Activated CD4-positive, alpha-beta T cell treated with anti-CD3 and anti-CD28 coated beads, Interleukin-2, Interleukin-6, amounts not matched to agents 100 ng/mL and 50 ng/mL, durations not matched to agents 16 hours and 8 hours (primary cell): ENCODE measurements around the gene MIB2.
"Not testable (repeated sequence)": the region's sequence is repeated elsewhere in the genome, so short reads cannot be mapped to it uniquely, and the experiment has no call there.

Experiments used
- DNase-seq: peaks from one replicate; pipeline ENCODE4 v3.0.0-alpha.2; 2020

MIB2 gene

GRCh38 chr1:1658583-1659549 is 43.6 kb downstream of the MIB2 start, which contains the start of gene CDK11B:
Gene CDK11B, minus strand, starts transcription at chr1:1659004. Its CDS starts 1,519 bp downstream, at chr1:1657485.
- peak; percentile 96 for DNase-seq

GRCh38 chr1:1662392-1662791 is 47.1 kb downstream of the MIB2 start:
- not testable (repeated sequence) for DNase-seq

- DNase-seq, result not testable (repeated sequence)
Observed at GRCh38 chr1:1662830-1663560, 47.7 kb downstream of the MIB2 start.

- DNase-seq, result not testable (repeated sequence)
Observed at GRCh38 chr1:1664318-1664717, 49.0 kb downstream of the MIB2 start.

GRCh38 chr1:1664941-1665814 is 49.9 kb downstream of the MIB2 start:
- DNase-seq, result no peak

- DNase-seq, result peak; percentile 36
Observed at GRCh38 chr1:1665815-1666251, 50.5 kb downstream of the MIB2 start.

- no peak for DNase-seq
Observed at GRCh38 chr1:1666526-1666925, 51.2 kb downstream of the MIB2 start.

- DNase-seq, result no peak
Observed at GRCh38 chr1:1669468-1670440, 54.5 kb downstream of the MIB2 start.

GRCh38 chr1:1670866-1671265 is 55.6 kb downstream of the MIB2 start:
- no peak for DNase-seq

GRCh38 chr1:1671365-1672119 is 56.2 kb downstream of the MIB2 start:
- DNase-seq, result no peak

GRCh38 chr1:1672181-1672965 is 57.1 kb downstream of the MIB2 start:
- DNase-seq, result no peak

- DNase-seq, result not testable (repeated sequence)
Observed at GRCh38 chr1:1674806-1675205, 59.5 kb downstream of the MIB2 start.

- DNase-seq, result not testable (repeated sequence)
Observed at GRCh38 chr1:1675218-1675617, 59.9 kb downstream of the MIB2 start.

GRCh38 chr1:1676087-1676486 is 60.8 kb downstream of the MIB2 start:
- DNase-seq, result not testable (repeated sequence)

GRCh38 chr1:1677718-1678580 is 62.6 kb downstream of the MIB2 start:
- DNase-seq, result peak; percentile 49

- peak; percentile 72 for DNase-seq
Observed at GRCh38 chr1:1678581-1679380, 63.5 kb downstream of the MIB2 start.
